SK-N-SH treated with all-trans-retinoic acid at 6 μM for 48 hours (cell line): ENCODE data around the gene NYAP2.
A peak's percentile ranks its signal among the peaks of the same experiment; 100 is the strongest.

Experiments
- ATAC-seq: fragments of 200-7000 bp; cut with Tn5 transposase; 3 replicates; pipeline ENCODE4 v1.9.1; 2020; ENCODE audit warnings: mild to moderate bottlenecking, moderate library complexity
- ARNTL ChIP-seq: fragments of 450-650 bp; formaldehyde crosslinking; IDR thresholded peaks from 2 replicates; pipeline ENCODE4 v1.5.0; 2020; ENCODE audit warnings: low read depth, mild to moderate bottlenecking, moderate library complexity, borderline replicate concordance
- CREB5 ChIP-seq: fragments of 250-450 bp; sonication (Bioruptor Pico); IDR thresholded peaks from 2 replicates; pipeline ENCODE4 v1.5.1; 2020; ENCODE audit warnings: low read depth, mild to moderate bottlenecking, moderate library complexity
- CSDC2 ChIP-seq: fragments of 250-450 bp; sonication (Bioruptor Pico); IDR thresholded peaks from 2 replicates; pipeline ENCODE4 v1.5.0; 2020; ENCODE audit warnings: mild to moderate bottlenecking, moderate library complexity
- CSRNP3 ChIP-seq: fragments of 250-450 bp; sonication (Bioruptor Pico); IDR thresholded peaks from 2 replicates; pipeline ENCODE4 v1.5.1; 2021; ENCODE audit warnings: mild to moderate bottlenecking, moderate library complexity
- ESRRG ChIP-seq: fragments of 250-450 bp; sonication (Bioruptor Pico); IDR thresholded peaks from 2 replicates; pipeline ENCODE4 v1.6.1; 2021; ENCODE audit warnings: mild to moderate bottlenecking
- GLIS3 ChIP-seq: fragments of 250-450 bp; sonication (Bioruptor Pico); IDR thresholded peaks from 2 replicates; pipeline ENCODE4 v1.5.0; 2020; ENCODE audit warnings: mild to moderate bottlenecking, moderate library complexity
- ISL1 ChIP-seq: fragments of 250-450 bp; sonication (Bioruptor Pico); IDR thresholded peaks from 2 replicates; pipeline ENCODE4 v2.1.2; 2022; ENCODE audit warnings: mild to moderate bottlenecking, moderate library complexity
- PATZ1 ChIP-seq: fragments of 250-450 bp; sonication (Bioruptor Pico); IDR thresholded peaks from 2 replicates; pipeline ENCODE4 v1.8.0; 2020; ENCODE audit warnings: mild to moderate bottlenecking, moderate library complexity, borderline replicate concordance
- POU6F1 ChIP-seq: fragments of 250-450 bp; sonication (Bioruptor Pico); IDR thresholded peaks from 2 replicates; pipeline ENCODE4 v1.8.0; 2021; ENCODE audit warnings: low read depth, mild to moderate bottlenecking, moderate library complexity, borderline replicate concordance
- PPARA ChIP-seq: fragments of 250-450 bp; sonication (Bioruptor Pico); IDR thresholded peaks from 2 replicates; pipeline ENCODE4 v1.5.0; 2020; ENCODE audit warnings: mild to moderate bottlenecking, borderline replicate concordance
- SNAI2 ChIP-seq: fragments of 250-450 bp; sonication (Bioruptor Pico); IDR thresholded peaks from 2 replicates; pipeline ENCODE4 v1.5.0; 2020; ENCODE audit warnings: mild to moderate bottlenecking, moderate library complexity
- TCF4 ChIP-seq: fragments of 250-450 bp; sonication (Bioruptor Pico); IDR thresholded peaks from 2 replicates; pipeline ENCODE4 v1.8.0; 2021; ENCODE audit warnings: mild to moderate bottlenecking, moderate library complexity, borderline replicate concordance
- TSHZ2 ChIP-seq: fragments of 250-450 bp; sonication (Bioruptor Pico); IDR thresholded peaks from 2 replicates; pipeline ENCODE4 v1.5.0; 2020; ENCODE audit warnings: mild to moderate bottlenecking, moderate library complexity
- ZC3H10 ChIP-seq: fragments of 250-450 bp; sonication (Bioruptor Pico); IDR thresholded peaks from 2 replicates; pipeline ENCODE4 v1.5.1; 2021; ENCODE audit warnings: mild to moderate bottlenecking, moderate library complexity
- ZFP3 ChIP-seq: fragments of 250-450 bp; sonication (Bioruptor Pico); IDR thresholded peaks from 2 replicates; pipeline ENCODE4 v1.5.0; 2020; ENCODE audit warnings: mild to moderate bottlenecking, moderate library complexity
- ZFP30 ChIP-seq: fragments of 450-650 bp; formaldehyde crosslinking; IDR thresholded peaks from 2 replicates; pipeline ENCODE4 v1.5.0; 2022; ENCODE audit warnings: mild to moderate bottlenecking, moderate library complexity
- ZNF565 ChIP-seq: fragments of 450-650 bp; formaldehyde crosslinking; conservative IDR thresholded peaks from 2 replicates; pipeline ENCODE4 v1.5.0; 2020; ENCODE audit warnings: low read depth, mild to moderate bottlenecking, moderate library complexity
- ZNF70 ChIP-seq: fragments of 450-650 bp; formaldehyde crosslinking; IDR thresholded peaks from 2 replicates; pipeline ENCODE4 v1.5.0; 2020; ENCODE audit warnings: mild to moderate bottlenecking, moderate library complexity
- ZNF8 ChIP-seq: fragments of 450-650 bp; formaldehyde crosslinking; IDR thresholded peaks from 2 replicates; pipeline ENCODE4 v1.5.0; 2020; ENCODE audit warnings: mild to moderate bottlenecking, moderate library complexity

NYAP2 gene

GRCh38 chr2:225488743-225489142 lies 89.2 kb downstream of the NYAP2 start:
- TF ChIP-seq TCF4 (CRISPR knock-in tag) (no peak), POU6F1 (CRISPR knock-in tag) (no peak), ZFP3 (CRISPR knock-in tag) (no peak), ZNF8 (no peak), ZFP30 (CRISPR knock-in tag) (no peak), CSRNP3 (CRISPR knock-in tag) (no peak), ZC3H10 (CRISPR knock-in tag) (no peak), PPARA (no peak), GLIS3 (no peak)
- ATAC-seq: no peak

DNA sequence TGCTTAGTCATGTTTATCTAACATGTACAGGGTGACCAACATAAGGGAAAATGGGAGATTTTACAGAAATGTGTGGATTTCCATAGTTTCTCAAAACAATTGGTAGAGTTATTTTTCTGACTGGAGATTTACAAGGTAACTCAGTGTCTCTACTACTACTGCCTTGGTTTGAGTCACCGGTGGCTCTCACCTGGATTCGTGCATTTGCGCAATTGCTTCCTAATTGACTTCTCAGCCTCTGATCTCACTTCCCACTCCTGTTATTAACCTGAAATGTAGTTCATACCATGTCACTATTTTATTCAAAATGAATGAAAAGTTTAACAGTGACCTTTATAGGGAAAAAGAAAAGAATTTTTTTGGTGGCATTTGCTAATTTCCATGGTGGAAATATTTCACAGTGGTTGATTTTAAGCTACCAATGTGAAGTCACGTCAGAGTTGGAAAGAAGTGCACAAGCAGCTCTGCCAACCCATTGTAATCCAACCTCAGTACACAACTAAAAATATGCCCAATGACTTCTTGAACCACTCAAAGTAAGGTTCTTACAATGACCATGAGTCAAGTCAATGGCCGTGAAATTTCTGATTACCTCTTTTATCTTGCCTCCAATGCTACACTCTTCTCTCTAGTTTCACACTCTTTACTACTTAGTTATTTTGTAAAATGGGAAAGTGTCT lies 94.0 kb downstream of the NYAP2 start:
- TF ChIP-seq CSRNP3 (CRISPR knock-in tag) (no peak), ZNF8 (no peak), ZNF565 (CRISPR knock-in tag) (no peak), PATZ1 (CRISPR knock-in tag) (no peak), SNAI2 (CRISPR knock-in tag) (no peak), ZFP3 (CRISPR knock-in tag) (no peak), CSDC2 (CRISPR knock-in tag) (no peak), PPARA (no peak), GLIS3 (no peak), ARNTL (CRISPR knock-in tag) (no peak), CREB5 (CRISPR knock-in tag) (no peak), ESRRG (no peak), ISL1 (no peak), TCF4 (CRISPR knock-in tag) (no peak), ZC3H10 (CRISPR knock-in tag) (no peak), TSHZ2 (CRISPR knock-in tag) (no peak)
- no peak for ATAC-seq

DNA sequence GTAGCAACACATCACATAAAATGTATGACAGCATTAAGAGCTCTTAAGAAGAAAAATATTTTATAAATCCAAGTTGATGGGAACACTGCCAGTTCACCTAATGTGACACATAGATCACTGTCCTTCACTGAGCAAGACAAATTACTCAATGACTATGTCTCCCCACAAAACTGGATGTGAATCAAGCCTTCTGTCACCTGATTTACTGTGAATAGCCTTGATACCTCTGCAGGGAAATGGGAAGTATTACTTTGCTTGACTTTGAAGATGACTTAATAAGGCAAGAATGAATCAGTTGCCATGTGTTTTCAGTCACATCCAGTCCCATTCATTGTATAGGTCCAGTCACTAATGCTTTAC lies 94.6 kb downstream of the NYAP2 start:
- TF ChIP-seq ZNF70 (CRISPR knock-in tag): no peak
- no peak for TF ChIP-seq ZC3H10 (CRISPR knock-in tag)
- TF ChIP-seq ZFP3 (CRISPR knock-in tag): no peak
- TF ChIP-seq ZNF8: no peak
- TF ChIP-seq ISL1: peak; percentile 91
- ATAC-seq: no peak
